ENCODE data around the gene ARHGEF11.

DNA sequence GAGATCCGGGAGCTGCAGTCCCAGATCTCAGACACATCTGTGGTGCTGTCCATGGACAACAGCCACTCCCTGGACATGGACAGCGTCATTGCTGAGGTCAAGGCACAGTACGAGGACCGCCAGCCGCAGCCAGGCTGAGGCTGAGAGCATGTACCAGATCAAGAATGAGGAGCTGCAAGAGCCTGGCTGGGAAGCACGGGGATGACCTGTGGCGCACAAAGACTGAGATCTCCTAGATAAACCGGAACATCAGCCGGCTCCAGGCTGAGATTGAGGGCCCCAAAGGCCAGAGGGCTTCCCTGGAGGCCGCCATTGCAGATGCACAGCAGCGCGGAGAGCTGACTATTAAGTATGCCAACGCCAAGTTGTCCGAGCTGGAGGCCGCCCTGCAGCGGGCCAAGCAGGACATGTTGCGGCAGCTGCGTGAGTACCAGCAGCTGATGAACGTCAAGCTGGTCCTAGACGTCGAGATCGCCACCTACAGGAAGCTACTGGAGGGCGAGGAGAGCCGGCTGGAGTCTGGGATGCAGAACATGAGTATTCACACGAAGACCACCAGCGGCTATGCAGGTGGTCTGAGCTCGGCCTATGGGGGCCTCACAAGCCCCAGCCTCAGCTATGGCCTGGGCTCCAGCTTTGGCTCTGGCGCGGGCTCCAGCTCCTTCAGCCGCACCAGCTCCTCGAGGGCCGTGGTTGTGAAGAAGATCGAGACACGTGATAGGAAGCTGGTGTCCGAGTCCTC is 28.6 kb upstream of the ARHGEF11 start:
- TF ChIP-seq CTCF (IDR thresholded peaks at IDR 0.05) = peak; percentile 60 to 78 (median 67)
- no peak for TF ChIP-seq POLR2A (IDR thresholded peaks at IDR 0.05; ENCODE audit: low read depth)
- TF ChIP-seq POLR2AphosphoS5 (IDR thresholded peaks at IDR 0.05) = peak in 1 of 2 donors; percentile 38
- TF ChIP-seq EP300 (IDR thresholded peaks at IDR 0.05) = no peak
